Neutrophil (primary cell): ENCODE data around the gene ARF3.

Experiments used
- H3K27ac ChIP-seq: fragments of 200-600 bp; sonication (generic); 2 replicates; pipeline ENCODE4 v1.5.1; 2016; ENCODE audit warnings: mild to moderate bottlenecking, moderate library complexity
- H3K27me3 ChIP-seq: fragments of 200-600 bp; sonication (generic); 2 replicates; pipeline ENCODE4 v1.6.0; 2016; ENCODE audit warnings: mild to moderate bottlenecking
- H3K36me3 ChIP-seq: fragments of 200-600 bp; sonication (generic); 2 replicates; pipeline ENCODE4 v1.5.1; 2017
- H3K4me1 ChIP-seq, 2 experiments: fragments of 200-600 bp in 1 of 2; sonication (generic) in 1 of 2; 1 replicate in 1 of 2; 2 replicates in 1 of 2; pipeline versions ENCODE4 v1.5.1 to v1.6.1; 2013 to 2016; ENCODE audit warnings: low read depth in 1 of 2, low read length in 1 of 2, mild to moderate bottlenecking in 1 of 2, moderate library complexity in 1 of 2; ENCODE audit not compliant: control insufficient read depth in 1 of 2, insufficient read depth in 1 of 2
- H3K4me3 ChIP-seq, 2 experiments: fragments of 200-600 bp in 1 of 2; sonication (generic) in 1 of 2; 1 replicate in 1 of 2; 2 replicates in 1 of 2; pipeline ENCODE4 v1.5.1; 2013 to 2016; ENCODE audit warnings: low read depth in 1 of 2, low read length in 1 of 2, mild to moderate bottlenecking in 1 of 2, moderate library complexity in 1 of 2
- H3K9me3 ChIP-seq: fragments of 200-600 bp; sonication (generic); 2 replicates; pipeline ENCODE4 v1.5.1; 2016
- TF ChIP-seq, protein P1 (sequence below): fragments of 200-600 bp; sonication (generic); IDR thresholded peaks from 2 replicates; pipeline ENCODE4 v1.5.1; 2016; ENCODE audit warnings: antibody characterized with exemption

Gene ARF3

DNA sequence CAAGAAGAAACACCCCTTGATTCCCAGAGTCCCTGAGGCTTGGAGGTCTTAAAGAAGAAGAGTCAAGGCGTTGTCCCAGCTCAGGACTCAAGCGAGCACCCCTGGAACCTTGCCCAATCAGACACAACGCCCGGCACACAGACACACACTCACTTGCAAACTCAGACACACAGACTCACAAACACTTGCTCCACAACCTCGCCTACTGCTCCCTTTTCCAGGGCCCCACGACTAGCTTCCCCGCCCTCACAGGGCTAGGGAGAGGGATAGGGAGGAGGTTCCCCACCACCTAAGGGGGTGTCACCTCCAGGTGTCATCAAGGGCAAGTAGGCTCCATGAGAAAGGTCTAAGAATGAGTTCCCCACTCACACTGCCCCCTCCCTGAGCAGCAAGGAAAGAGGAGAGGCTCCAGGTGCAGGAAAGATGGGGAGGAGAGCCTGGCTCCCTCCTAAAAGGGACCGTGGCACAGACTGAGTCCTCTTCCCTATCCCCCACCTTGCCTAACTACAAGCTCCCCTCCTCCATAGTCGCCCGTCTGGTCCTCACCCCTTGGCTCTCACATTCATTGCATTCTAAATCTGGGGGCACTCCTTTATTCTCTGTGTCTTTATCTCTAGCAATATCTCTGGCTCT is 13.5 kb upstream of the ARF3 start:
- Histone ChIP-seq H3K4me1 (peaks cover 14 to 23% of the 10 kb centered on the region in 2 experiments), H3K36me3 (no peaks in the 10 kb centered on the region), H3K27me3 (peaks cover 94% of the 10 kb centered on the region), H3K9me3 (no peaks in the 10 kb centered on the region), H3K4me3 (peak overlapping the region in 1 of 2 experiments; percentile 30), H3K27ac (no peak overlapping the region)
- TF ChIP-seq, protein P1, sequence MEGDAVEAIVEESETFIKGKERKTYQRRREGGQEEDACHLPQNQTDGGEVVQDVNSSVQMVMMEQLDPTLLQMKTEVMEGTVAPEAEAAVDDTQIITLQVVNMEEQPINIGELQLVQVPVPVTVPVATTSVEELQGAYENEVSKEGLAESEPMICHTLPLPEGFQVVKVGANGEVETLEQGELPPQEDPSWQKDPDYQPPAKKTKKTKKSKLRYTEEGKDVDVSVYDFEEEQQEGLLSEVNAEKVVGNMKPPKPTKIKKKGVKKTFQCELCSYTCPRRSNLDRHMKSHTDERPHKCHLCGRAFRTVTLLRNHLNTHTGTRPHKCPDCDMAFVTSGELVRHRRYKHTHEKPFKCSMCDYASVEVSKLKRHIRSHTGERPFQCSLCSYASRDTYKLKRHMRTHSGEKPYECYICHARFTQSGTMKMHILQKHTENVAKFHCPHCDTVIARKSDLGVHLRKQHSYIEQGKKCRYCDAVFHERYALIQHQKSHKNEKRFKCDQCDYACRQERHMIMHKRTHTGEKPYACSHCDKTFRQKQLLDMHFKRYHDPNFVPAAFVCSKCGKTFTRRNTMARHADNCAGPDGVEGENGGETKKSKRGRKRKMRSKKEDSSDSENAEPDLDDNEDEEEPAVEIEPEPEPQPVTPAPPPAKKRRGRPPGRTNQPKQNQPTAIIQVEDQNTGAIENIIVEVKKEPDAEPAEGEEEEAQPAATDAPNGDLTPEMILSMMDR, result no peak

DNA sequence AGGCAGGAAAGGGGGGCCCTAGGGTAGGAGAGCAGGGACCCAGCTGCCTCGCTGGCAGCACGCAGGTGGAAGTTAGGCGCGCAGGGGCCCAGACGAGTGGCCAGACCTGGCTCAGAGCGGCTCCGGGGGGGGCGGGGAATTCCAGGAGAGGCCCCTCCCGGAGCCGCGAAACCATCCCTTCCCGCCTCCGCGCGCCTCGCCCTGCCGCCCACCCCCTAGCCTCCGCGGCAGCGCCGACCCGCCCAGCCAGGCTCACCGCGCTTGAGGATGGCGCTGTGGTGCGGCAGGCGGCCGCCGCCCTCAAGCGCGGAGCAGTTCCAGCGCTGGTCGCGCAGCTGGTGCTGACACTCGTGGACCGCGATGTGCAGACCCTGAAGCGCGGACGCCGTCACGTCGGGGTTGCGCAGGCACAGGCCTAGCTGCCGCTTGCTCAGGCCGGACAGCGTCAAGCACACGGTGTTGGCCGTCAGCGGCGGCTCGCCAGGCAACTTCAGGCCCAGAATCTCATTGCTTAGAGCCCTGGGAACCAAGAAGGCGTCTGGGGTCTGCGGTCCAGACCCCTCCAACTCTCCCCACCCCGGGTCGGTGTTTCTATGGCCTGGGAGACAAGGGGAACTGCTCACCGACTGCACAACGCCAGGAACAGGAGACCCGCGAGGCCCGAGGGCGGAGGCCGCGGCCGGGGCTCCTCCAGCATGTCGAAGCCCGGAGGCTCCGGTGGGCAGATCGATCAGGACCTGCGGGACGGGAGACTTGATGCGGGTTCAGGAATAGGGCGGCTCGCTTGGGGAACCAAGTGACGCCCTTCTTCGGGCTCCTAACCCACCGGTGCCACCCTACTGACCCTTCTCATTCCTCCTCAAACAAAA is 12.8 kb upstream of the ARF3 start:
- Histone ChIP-seq H3K4me3 (no peak overlapping the region), H3K27ac (no peak overlapping the region), H3K36me3 (no peaks in the 10 kb centered on the region), H3K9me3 (no peaks in the 10 kb centered on the region), H3K4me1 (peaks cover 14 to 23% of the 10 kb centered on the region in 2 experiments), H3K27me3 (peaks cover 94% of the 10 kb centered on the region)
- TF ChIP-seq, protein P1, result no peak

DNA sequence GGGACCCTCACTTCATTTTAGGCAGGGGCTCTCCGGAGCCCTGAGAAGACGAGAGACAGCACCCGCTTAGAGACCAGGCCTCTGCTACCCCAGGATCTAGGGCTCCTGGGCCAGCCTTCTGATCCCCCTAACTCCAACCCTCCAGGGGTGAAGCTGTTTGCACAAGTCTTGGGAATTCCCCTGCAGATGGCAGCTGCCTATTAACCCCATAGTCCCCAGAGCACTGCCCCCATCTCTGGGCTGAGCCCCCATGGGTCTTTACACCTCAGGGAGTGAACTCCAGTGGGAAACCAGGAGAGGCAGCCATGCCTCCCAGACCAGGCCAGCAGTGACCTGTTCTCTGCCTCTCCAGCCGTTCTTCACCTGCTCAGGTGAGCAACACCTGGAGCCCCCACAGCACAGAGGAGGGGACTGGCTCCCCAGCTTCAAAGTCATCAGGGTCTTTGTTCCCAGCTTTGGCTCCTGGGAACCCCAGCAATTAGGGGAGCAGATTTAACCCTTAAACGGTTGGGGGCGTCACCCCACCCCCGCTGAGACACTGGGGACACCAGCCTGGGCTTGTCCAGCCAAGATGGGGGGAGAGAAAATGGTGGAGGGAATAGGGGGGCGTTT is 12.0 kb upstream of the ARF3 start:
- no peaks in the 10 kb centered on the region for H3K9me3 ChIP-seq
- TF ChIP-seq, protein P1, result no peak
- H3K36me3 ChIP-seq, result no peaks in the 10 kb centered on the region
- peaks cover 14 to 23% of the 10 kb centered on the region in 2 experiments for H3K4me1 ChIP-seq
- no peak overlapping the region for H3K4me3 ChIP-seq
- peaks cover 93% of the 10 kb centered on the region for H3K27me3 ChIP-seq
- H3K27ac ChIP-seq, result no peak overlapping the region

DNA sequence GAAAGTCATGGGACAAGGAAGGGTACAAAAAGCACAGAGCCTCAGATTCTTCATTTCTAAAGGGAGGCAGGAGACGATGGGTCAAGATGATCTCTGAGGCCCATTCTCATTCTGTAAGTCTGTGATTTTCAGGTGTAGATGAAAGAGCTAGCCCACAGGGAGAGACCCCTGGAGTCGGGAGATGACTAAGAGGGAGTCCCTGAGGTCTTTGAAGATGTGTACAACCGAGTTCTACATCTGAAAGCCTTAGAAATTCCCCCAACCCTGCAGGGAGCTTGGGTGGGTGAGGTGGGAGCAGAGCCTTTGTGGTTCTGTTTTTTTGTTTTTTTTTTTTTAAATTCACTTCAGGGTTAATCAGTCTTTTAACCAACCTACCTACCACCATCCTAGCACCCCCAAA is 11.2 kb upstream of the ARF3 start:
- Histone ChIP-seq H3K27me3 (peaks cover 93% of the 10 kb centered on the region), H3K4me1 (peaks cover 14 to 23% of the 10 kb centered on the region in 2 experiments)

DNA sequence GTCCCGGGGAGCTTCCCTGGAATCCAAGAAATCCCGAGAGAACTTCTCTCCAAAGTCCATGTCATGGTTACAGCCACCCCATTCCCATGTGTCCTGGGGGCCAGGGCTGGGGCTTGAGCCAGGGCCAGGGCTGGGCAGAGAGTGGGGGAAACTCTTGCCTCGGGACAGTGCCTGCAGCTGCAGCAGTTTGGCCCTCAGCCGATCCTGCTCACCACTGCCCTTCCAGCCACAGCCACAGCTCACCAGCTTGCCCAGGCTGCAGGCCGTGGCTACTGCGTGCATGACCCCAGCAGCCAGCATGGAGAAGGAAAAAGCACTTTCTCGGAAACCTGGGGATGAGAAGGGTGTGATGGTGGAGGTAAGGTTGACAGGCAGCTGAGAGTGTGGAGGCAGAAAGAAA is 10.7 kb upstream of the ARF3 start:
- H3K4me3 ChIP-seq, result no peak overlapping the region
- TF ChIP-seq, protein P1, result no peak
- H3K27me3 ChIP-seq, result peaks cover 91% of the 10 kb centered on the region

More for the DNA sequence above, 11.2 kb upstream of the ARF3 start:
- Histone ChIP-seq H3K4me3 (no peak overlapping the region), H3K27ac (no peak overlapping the region), H3K36me3 (no peaks in the 10 kb centered on the region), H3K9me3 (no peaks in the 10 kb centered on the region)
- TF ChIP-seq, protein P1, result no peak

More for the DNA sequence above, 10.7 kb upstream of the ARF3 start:
- H3K9me3 ChIP-seq, result no peaks in the 10 kb centered on the region
- peaks cover 14 to 23% of the 10 kb centered on the region in 2 experiments for H3K4me1 ChIP-seq
- H3K36me3 ChIP-seq, result no peaks in the 10 kb centered on the region
- no peak overlapping the region for H3K27ac ChIP-seq
